NCI-H2171 (cell line): ENCODE data around the gene ARHGAP33.
A peak's percentile ranks its signal among the peaks of the same experiment; 100 is the strongest.

ENCODE experiments used
- DNase-seq: peaks from one replicate; lab custom pipeline; 2025; lab: John Stamatoyannopoulos, UW

ARHGAP33 gene

DNA sequence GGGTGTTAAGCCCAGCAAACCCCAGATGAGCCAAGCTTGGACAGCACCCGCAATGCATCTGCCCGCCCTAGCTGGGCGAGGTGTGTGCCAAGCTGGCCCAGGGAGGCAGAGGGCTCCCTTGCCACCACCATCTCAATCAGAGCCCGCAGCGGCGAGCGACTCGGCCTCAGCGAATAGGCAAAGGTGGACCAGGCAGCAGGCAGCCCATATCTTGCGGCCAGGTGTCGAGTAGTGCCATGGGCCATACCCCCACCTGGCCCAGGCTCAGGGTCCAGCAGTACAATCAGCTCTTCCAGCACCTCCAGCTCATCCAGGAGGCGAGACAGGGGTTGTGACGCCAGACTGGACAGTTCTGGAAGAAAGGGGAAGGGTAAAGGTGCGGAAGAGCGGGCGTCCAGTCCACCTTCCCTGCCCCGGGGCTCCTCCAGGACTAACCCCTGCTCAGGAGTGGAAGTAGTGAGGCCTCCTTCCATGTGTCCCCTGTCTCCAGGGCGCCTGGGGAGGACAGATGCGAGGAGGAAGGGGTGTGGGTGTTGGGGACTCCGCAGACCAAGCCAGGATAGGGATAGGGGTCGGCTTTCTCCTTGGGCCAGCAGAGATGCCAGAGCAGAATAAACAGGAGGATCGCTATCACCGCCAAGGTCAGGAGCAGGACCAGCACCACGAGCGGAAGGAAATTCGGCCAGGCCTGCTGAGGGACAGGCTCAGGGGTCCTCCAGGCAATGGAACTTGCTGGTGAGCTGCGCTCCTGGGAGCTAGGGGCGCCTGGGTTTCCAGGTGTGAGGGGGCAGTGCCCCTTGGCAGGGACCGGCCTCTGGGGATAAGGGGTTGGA is 35.9 kb upstream of the ARHGAP33 start:
- no peak for DNase-seq

GRCh38 chr19:35740108-35740422 is 35.3 kb upstream of the ARHGAP33 start:
- DNase-seq: peak; percentile 41

- DNase-seq: peak; percentile 99
Measured at GRCh38 chr19:35740423-35741202, 34.8 kb upstream of the ARHGAP33 start.

DNA sequence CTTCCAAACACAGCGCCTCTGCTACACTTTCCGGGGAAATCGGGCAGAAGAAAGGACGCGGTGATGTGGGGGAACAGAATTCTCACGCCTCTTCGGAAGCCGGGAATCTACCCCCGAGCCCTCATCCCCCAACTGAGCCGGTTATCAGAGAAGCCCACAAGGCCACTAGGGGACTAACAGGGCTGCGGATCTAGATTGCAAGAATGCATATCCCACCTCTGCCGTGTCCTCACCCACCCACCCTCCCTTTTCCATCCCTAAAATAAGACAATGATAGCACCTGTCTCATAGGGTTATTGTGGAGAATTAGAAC is 34.2 kb upstream of the ARHGAP33 start:
- no peak for DNase-seq

DNA sequence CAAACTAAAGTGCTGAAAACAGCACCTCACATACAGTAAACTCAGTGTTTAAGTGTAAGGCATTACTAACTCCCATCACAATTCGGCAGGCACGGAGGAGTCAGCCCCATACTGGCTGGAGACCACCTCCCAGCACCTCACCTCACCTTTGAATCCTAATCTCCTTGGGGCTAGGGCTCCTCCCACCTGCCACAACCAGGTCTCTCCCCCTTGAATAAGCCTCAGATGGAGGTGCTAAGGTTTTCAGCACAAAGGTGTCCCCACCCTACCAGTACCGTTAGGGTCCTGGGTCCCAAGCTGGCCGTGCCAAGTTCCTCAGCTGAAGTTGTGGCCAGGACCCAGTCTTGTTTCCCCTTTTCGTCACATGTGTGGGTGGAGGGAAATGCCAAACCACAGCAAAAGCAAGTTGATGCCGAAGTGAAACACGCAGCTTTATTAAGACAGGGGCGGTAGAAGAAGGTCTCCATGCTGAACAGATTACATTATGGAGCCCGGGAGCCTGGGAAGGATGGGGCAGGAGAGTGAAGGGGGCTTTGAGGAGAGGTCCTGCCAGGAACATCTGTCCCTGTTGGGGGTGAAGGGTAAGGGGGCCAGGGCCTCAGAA is 33.1 kb upstream of the ARHGAP33 start, which contains the start of gene IGFLR1:
Gene IGFLR1, minus strand, starts transcription at position 332 of the 604 bp plus-strand sequence. CDS start 1,272 bp downstream, outside the sequence.
- no peak for DNase-seq

GRCh38 chr19:35743640-35744429 is 31.5 kb upstream of the ARHGAP33 start:
- no peak for DNase-seq

GRCh38 chr19:35744430-35745327 is 30.7 kb upstream of the ARHGAP33 start:
- DNase-seq: peak; percentile 97

DNA sequence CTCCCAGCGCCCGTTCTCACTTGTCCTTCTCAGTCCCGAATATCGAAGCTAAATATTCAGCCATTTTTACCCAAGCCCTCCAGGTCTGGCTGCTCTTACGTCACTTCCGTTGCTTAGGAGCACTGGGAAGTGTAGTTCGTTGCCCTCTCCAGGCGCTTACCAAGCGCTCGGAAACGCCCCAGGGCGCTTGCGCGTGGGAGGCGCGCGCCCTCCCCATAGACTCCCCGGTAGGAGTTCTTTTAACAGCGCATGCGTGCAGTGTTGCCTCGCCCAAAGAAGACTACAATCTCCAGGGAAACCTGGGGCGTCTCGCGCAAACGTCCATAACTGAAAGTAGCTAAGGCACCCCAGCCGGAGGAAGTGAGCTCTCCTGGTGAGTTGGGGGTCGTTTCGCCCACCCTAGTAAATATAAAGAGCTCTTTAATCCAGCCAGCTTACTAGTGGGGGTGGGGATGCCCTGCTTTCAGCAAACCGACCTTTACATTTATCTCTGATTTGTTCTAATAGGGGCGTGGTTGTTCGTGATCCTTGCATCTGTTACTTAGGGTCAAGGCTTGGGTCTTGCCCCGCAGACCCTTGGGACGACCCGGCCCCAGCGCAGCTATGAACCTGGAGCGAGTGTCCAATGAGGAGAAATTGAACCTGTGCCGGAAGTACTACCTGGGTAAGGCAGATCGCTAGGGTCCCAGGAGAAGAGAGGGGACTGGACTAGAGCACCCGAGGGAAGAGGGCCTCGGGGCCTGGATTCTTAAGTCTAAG is 29.9 kb upstream of the ARHGAP33 start, which contains the start of the genes PSENEN and U2AF1L4:
Gene PSENEN, plus strand, starts transcription at position 324 of the 759 bp plus-strand sequence. Its CDS starts 280 bp downstream, at position 604.
Gene U2AF1L4, minus strand, starts transcription at position 91 of the 759 bp plus-strand sequence. Its CDS starts 27 bp downstream, at position 64.
- peak; percentile 98 for DNase-seq

GRCh38 chr19:35746087-35746462 is 29.3 kb upstream of the ARHGAP33 start:
- DNase-seq: no peak

DNA sequence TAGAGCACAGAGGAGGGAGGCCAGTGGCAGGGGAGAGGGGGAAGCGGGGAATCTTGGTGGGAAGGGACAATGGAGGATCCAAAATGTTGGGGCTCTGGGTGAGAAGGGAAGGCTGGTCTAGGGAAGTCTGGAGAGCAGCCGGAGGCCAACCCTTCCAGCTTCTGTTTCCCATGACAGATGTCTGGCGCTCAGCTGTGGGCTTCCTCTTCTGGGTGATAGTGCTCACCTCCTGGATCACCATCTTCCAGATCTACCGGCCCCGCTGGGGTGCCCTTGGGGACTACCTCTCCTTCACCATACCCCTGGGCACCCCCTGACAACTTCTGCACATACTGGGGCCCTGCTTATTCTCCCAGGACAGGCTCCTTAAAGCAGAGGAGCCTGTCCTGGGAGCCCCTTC is 28.8 kb upstream of the ARHGAP33 start:
- no peak for DNase-seq

- DNase-seq: peak; percentile 97
Measured at GRCh38 chr19:35748106-35749020, 27.0 kb upstream of the ARHGAP33 start, which contains the start of gene LIN37. Gene LIN37 (plus strand): TSS chr19:35748576. CDS start chr19:35748725, 149 bp downstream.

GRCh38 chr19:35750167-35750566 is 25.2 kb upstream of the ARHGAP33 start:
- DNase-seq: no peak

DNA sequence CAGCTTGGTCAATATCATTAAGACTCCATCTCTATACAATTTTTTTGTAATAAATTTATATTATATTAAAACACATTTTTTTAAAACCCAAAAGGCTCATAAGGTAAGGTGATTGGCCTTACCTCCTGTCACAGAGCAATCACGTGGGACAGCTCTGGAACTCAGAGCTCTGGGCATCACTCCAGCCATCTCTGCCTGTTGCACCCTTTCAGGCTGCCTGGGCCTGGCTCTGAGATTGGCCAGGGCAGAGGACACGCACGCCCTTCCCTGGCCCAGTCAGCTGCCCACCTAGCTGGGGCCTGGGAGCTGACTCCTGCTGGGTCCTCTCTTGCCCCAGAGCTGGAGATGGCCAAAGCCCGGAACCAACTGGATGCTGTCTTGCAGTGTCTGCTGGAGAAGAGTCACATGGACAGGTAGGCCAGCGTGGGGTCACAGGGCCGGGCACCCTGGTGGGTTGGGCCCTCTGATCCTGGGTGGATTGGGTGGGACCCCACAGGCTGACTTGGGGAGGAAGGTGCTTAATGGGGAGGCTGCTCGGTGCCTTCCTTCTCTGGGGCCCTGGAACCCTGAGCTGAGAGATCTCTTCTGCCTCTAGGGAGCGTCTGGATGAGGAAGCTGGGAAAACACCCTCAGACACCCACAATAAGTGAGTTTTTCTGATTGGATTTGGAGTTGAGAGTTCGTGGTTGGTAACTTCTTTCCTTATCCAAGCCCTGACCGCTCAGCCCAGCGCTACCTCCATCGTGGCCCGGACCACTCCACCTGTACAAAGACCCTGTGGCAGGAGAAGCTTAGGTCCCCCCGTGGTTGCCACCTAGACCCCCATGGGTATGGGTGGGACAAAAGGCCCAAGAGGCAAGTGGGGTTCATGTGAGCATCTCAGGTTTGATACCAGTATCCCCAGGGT is 23.3 kb upstream of the ARHGAP33 start:
- no peak for DNase-seq

- no peak for DNase-seq
Measured at GRCh38 chr19:35752746-35753350, 22.5 kb upstream of the ARHGAP33 start.

DNA sequence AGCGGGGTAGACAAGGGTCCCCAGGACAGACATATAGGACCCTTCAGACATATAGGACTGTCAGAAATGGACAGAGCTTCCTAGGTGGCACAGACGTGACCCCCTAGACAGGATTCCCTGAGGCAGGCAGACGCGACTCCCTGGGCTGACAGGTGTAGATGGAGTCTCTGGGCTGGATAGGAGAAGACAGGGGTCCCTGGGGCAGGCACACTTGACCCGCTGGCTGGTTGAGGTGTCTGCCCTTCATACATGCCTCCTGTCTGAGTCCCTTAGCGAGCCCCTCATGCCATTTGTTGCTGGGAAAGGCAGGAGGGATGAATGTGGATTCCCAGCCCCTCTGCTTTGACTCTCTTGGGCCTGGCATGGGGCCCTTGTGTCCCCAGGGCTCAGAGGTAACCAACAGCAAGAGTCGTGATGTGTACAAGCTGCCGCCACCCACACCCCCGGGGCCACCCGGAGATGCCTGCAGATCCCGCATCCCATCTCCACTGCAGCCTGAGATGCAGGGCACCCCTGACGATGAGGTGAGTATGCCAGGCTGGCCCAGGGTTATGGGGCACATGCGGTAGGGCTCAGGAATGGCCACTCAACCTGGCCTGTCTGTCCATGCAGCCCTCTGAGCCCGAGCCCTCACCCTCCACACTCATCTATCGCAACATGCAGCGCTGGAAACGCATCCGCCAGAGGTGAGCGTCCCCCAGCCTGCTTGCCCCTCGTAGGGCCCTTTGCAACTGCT is 21.6 kb upstream of the ARHGAP33 start:
- no peak for DNase-seq

DNA sequence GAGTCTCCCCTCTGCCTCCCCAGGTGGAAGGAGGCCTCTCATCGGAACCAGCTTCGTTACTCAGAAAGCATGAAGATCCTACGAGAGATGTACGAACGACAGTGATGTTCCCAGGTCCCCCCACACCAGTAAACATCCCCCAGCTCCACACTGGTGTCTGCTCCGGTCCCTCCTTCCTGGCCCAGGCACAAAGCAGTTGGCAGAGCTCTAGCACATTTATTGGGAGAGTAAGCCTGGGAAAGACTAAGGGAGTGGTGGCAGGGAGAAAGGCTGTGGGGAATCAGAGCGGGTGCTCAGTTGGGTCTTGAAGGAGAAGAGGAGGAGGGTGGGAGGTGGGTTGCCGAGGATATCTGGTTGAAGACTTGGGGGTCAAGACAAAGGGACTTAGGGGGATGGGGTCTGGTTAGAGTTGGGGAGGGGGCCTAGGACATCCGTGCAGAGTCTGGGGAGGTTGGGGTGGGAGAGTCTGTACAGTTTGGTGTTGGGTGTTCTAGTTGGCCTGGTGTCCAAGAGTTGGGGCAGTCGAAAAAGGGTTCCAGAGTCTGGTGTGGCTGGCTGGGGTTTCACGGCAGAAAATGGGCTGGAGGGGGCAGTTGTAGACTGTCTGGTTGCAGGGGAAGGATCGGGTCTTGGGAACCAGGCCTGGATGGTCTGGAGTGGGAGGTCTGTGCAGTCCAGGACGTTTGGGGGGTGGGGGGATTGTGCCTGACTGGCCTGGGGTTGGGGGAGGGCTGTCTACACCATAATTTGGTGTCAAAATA is 20.8 kb upstream of the ARHGAP33 start:
- no peak for DNase-seq
